ENCODE results near the gene GABRG3.

GABRG3 gene

GRCh38 chr15:26970712-26971210 is at the start of gene GABRG3:
GABRG3 (plus strand) TSS chr15:26971181.
- no peak for DNase-seq

GRCh38 chr15:26921433-26921832 is 49.5 kb upstream of the GABRG3 start:
- DNase-seq = no peak

- DNase-seq = no peak
Measured at GRCh38 chr15:26926081-26926480, 44.9 kb upstream of the GABRG3 start.

- DNase-seq = no peak
Measured at GRCh38 chr15:26928051-26928450, 42.9 kb upstream of the GABRG3 start.

GRCh38 chr15:26929588-26929987 is 41.4 kb upstream of the GABRG3 start:
- DNase-seq = no peak

DNA sequence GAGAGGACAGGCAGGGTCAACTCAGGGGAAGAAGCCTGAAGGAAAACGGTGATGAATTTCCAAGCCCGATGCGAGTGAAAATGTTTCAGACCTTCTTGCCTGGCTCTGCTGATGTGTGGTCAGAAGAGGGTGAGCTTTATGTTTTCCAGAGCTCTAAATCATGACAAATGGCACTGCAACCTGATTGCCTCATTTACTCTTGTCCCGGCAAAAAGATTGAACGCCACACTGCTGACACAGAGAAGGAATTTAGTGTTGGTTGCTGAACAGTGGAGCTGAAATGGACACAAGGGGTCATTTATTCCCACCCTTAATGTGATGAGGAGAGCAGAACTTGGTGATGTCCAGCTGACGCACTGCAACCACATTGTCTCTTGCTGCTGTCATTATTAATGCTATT is 36.1 kb upstream of the GABRG3 start:
- no peak for DNase-seq

DNA sequence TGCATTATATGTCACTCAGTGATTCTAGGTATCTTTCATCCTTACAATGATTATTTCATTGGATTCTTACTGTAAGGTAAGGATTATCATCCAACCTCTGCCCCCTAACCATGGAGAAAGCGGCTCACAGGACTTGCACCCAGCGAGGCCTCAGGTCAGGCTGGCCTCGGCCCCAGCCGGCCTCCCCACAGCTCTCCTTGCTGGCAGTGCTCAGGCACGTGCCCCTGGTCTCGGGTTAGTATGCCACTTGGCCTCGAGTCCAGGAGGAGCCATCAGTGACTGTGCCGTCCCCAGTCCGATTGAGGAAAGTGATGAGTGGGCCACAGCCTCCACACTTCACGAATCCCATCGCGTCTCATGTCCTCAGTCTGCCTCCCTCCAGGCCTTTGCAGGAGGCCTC is 35.7 kb upstream of the GABRG3 start:
- no peak for DNase-seq

DNA sequence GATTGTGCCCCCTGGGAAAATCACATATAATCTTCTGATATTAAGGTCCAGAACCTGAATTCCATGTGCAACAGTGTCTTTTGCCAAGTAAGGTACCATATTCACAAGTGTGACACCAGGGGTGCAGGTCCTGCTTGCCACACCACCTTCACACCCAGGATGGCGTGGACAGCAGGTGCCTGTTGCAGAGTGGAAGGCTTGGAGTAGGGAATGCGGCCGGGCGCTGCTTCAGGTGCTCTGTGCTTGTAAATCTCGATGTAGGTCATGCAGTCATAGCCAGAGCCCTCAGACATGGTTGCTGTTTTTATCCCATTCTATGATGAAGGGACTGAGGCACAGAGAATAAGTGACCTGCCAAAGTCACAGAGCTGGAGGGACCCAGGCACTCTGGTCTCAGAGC is 34.5 kb upstream of the GABRG3 start:
- no peak for DNase-seq

GRCh38 chr15:26937134-26937533 is 33.8 kb upstream of the GABRG3 start:
- DNase-seq = no peak

- DNase-seq = no peak
Measured at GRCh38 chr15:26939398-26939797, 31.6 kb upstream of the GABRG3 start.

DNA sequence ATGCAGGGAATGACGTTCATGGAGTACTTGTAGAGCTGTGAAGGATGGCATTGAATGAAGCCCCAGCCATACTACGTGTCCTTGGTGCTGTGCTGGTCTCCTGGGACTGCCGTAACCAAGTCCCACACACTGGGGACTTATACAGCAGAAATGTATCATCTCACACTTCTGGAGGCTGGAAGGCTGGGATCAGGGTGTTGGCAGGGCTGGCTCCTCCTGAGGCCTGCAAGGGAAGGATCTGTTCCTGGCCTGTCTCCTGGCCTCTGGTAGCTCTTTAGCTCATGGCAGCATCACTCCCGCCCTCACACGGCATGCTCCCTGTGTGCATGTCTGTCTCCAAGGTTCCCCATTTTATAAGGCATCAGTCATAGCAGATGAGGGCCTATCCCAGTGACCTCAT is 29.5 kb upstream of the GABRG3 start:
- DNase-seq = no peak

GRCh38 chr15:26943866-26944265 is 27.1 kb upstream of the GABRG3 start:
- DNase-seq = no peak

- DNase-seq = no peak
Measured at GRCh38 chr15:26945046-26945445, 25.9 kb upstream of the GABRG3 start.

DNA sequence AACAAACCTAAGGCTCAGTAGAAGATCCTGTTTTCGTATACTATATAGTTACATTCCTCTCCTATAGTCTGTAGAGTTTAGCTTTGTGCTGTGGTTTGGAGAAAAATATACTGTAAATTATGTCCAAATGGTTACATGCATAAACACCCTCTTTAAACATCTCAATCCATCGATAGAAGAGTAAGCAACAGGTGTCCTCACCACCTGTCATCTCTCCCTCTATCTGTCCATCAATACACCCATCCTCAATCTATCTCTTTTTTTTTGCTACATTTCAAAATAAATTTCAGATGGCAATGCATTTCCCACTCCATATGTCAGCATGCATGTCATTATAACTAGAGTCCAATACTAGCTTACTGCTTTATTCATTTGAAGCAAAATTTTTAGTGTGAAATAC is 21.0 kb upstream of the GABRG3 start:
- no peak for DNase-seq

GRCh38 chr15:26954403-26954802 is 16.6 kb upstream of the GABRG3 start:
- no peak for DNase-seq

- DNase-seq = no peak
Measured at GRCh38 chr15:26967719-26968269, 3.2 kb upstream of the GABRG3 start.

DNA sequence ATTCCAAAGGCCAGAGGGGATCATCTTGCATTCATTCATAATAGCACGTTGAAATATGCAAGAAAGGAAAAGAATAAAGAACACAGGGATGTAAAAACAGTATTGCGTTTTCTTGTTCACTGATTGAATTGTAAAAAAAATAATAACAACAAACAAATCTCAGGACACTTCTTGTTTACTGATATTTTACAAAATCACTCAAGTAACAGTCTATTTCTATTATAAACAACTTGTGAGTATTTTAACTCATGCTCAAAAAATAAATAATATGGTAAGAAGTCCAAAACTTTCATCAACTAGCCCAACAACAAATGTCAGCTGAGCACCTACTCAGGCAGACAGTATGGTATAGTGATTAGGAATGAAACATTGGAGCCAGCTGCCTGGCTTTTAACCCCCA is 2.2 kb upstream of the GABRG3 start:
- DNase-seq = no peak

GRCh38 chr15:26971271-26972018 is 464 bp downstream of the GABRG3 start:
- no peak for DNase-seq

GRCh38 chr15:26972636-26973035 is 1.7 kb downstream of the GABRG3 start:
- DNase-seq = no peak

DNA sequence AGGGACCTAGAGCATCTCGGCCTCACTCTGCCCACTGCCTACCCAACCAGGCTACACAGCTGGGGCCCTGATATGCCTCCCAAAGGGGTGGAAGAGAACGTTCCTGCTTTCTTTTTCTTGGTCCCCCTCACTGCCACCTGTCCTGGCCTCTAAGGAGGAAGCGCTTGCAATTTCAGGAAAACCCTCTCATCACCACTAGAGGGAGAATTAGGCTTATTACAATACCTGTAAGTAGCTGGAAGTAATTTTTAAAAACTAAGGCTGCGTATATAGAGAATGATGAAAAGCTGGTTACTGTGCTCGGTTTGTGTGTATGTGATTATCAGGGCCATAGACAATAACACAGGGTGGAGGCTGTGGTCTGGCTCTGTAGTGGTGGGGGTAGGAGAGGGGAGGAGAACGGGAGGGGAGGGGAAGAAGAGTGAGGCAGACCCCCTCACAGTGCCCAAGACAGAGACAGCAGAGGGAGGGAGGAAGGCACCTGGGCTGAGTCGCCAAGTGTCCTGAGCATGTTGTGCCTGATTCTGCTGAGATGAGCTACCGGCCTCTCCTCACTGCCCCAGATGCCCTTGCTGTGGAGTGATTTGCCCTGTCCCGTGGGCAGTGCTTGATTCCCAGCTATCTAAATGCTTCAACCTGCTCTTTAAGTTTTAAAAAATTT is 3.3 kb downstream of the GABRG3 start:
- peak in 1 of 2 experiments; percentile 0 for DNase-seq

DNA sequence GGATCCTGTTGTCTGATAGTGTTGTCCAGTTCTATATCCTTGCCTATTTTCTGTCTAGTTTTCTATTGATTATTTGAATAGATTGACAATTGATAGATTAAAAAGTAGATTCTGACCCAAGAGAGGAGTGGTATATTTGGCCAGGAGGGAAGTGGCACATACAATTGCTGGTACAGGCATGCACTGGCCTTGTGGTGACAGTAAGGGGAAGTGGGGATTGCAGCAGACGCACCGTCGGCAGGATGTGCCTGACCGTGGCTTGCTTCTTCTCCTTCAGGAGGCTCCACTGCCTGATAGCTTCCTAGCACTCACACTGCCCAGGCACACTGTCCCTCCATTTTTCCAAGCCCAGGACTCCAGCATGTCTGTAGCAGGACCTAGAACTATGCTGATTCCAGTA is 10.5 kb downstream of the GABRG3 start:
- no peak for DNase-seq

GRCh38 chr15:26983822-26984221 is 12.8 kb downstream of the GABRG3 start:
- DNase-seq = no peak

- no peak for DNase-seq
Measured at GRCh38 chr15:26985050-26985449, 14.1 kb downstream of the GABRG3 start.

DNA sequence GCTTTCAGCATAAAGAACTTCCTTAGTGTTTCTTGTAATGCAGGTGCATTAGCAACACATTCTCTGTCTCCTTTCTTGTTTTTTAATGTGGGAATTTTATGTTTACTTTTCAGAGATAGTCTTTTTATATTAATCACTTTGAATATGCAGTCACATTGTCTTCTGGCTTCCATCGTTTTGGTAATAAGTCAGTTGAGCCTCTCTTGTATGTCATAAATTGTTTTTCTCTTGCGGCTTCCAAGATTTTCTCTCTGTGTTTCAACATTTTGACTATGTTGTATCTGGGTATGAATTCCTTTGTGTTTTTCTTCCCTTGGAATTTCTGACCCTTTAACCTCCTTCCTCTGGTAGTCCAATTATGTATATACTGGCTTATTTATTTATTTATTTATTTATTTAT is 25.3 kb downstream of the GABRG3 start:
- DNase-seq = no peak
